ENCODE results near the gene TTYH3. TPM values are rescaled to one million over a fixed set of nuclear protein-coding genes. Genes with fewer than 3 reads are reported as not detected.

The TTYH3 gene
- total RNA-seq, 4 donors from 2014 or later: 3.8 to 47.2 (median 25.2) TPM

DNA sequence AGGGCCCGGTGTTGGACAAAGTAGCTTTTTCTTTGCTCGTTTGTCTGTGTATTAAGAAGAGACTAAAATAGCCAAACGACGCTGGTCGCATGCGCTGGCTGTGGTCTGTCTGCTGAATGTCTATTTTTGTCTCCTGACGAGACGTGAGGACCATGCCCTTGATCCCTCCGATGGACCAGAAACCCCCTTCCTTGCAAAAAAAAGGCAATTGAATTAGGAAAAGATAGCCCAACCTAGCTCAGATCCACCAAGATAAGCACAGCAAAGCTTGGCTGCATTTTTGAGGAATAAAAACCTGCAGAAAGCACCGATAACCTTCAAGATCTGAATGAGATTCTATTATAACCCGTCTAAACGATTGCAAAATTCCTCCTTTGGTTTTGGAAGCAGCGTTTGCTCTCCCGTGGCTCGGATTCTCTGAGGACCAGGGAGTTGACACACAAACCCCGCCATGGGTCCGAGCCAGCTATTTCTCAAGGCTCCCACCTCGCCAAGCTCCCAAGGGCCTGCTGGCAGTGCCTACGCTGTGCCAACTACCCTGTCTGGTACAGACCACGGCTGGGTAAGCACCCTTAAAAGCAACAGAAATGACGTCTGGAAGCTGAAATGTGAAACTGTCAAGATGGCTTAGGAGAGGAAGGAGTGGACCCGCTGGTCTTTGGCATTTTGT is 17.7 kb upstream of the TTYH3 start:
- Histone ChIP-seq H3K9me3 (no peaks in the 10 kb centered on the region), H3K4me3 (no peak overlapping the region), H3K27me3 (no peaks in the 10 kb centered on the region), H3K36me3 (no peaks in the 10 kb centered on the region), H3K4me1 (no peaks in the 10 kb centered on the region), H3K27ac (peak overlapping the region; percentile 31)
- TF ChIP-seq POLR2A (IDR thresholded peaks at IDR 0.05): no peak
- TF ChIP-seq, protein P1, sequence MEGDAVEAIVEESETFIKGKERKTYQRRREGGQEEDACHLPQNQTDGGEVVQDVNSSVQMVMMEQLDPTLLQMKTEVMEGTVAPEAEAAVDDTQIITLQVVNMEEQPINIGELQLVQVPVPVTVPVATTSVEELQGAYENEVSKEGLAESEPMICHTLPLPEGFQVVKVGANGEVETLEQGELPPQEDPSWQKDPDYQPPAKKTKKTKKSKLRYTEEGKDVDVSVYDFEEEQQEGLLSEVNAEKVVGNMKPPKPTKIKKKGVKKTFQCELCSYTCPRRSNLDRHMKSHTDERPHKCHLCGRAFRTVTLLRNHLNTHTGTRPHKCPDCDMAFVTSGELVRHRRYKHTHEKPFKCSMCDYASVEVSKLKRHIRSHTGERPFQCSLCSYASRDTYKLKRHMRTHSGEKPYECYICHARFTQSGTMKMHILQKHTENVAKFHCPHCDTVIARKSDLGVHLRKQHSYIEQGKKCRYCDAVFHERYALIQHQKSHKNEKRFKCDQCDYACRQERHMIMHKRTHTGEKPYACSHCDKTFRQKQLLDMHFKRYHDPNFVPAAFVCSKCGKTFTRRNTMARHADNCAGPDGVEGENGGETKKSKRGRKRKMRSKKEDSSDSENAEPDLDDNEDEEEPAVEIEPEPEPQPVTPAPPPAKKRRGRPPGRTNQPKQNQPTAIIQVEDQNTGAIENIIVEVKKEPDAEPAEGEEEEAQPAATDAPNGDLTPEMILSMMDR (IDR thresholded peaks at IDR 0.05): no peak
- intact Hi-C loops (cut with DNase I; ENCODE audit: low total_unique reads): no loop called here
- peak in 1 of 2 donors; percentile 68 for DNase-seq

DNA sequence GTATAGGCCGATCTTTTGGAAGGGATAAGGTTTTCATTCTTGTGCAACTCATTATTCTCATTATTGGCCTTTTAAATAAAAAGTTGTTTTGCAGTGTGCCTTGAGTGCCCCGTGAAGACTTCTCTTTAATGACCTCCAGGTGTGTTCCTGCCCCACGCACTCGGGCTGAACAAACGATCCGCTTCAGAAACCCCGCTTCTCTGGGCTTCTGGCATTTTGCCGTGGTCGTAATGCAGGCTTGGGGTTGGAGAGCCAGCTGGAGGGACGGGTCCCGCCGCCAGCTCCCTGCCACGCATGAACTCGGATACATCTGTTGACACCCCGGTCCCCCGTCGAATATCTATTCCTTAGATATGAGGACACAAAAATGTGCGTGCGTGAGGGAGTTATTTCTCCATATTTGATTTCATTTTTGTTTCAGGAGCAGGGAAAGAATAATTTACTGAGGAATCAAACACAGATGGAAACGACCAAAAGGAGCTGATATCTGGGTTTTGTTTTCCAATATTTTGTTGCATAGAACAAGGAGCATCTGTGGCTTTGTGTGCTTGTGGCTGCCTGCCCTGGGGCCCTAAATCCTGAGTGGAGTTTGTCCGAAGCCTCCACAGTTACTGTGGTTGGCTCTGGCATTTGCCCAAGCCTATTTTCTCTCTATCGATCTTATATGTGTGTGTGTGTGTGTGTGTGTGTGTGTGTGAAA is 17.0 kb upstream of the TTYH3 start:
- no peak overlapping the region for H3K4me3 ChIP-seq
- no peaks in the 10 kb centered on the region for H3K27me3 ChIP-seq
- no peak for TF ChIP-seq POLR2A (IDR thresholded peaks at IDR 0.05)
- TF ChIP-seq, protein P1 (IDR thresholded peaks at IDR 0.05): no peak
- peaks cover 0 to 2% of the 10 kb centered on the region in 2 donors for H3K4me1 ChIP-seq
- intact Hi-C loops (cut with DNase I; ENCODE audit: low total_unique reads): no loop called here
- DNase-seq: no peak
- no peaks in the 10 kb centered on the region for H3K36me3 ChIP-seq
- H3K27ac ChIP-seq: peak overlapping the region; percentile 26 to 31
- no peaks in the 10 kb centered on the region for H3K9me3 ChIP-seq

DNA sequence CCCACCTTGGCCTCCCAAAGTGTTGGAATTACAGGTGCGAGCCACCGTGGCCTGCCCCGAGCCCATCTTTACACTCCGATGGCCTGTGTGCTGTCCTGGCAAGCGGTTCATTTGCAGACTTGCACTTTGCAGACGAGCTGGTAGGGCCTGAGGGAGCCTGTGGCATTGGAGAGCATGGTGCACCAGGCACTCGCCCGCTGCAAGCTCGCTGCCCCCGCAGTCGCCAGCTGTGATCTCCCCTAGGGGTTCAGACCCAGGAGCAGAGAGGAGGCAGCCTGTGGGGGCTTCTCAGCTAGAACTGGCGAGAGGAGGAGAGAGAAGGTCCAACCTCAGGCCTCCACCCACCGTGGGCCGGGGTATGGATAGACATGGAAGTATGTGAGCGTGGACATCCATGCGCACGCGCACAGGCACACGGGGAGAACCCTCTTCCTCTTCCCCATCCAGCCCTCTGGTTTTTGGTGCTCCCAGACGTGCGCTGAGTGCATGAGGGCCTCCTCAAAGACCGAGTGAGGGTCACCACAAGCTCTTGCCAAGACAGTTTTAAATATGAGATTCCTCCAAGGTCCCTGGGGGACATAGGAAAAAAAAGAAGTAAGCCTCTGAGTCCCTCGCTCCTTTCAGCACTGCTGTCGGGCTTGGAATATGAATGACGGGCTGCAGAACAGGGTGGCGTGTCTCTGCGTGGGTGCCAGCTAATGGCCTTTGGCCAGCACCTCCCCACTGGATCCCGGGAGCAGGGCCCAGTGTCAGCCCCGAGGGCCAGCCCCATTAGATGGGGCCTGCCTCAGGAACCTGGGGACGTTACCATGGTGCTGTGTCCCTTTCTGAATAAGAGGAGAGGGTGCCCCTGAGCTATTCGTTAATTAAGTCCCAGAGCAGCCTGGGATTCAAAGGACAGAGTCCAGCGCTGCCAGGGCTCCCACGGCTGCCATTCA is 15.1 kb upstream of the TTYH3 start:
- H3K36me3 ChIP-seq: no peaks in the 10 kb centered on the region
- no peaks in the 10 kb centered on the region for H3K9me3 ChIP-seq
- intact Hi-C loops (cut with DNase I; ENCODE audit: low total_unique reads): no loop called here

DNA sequence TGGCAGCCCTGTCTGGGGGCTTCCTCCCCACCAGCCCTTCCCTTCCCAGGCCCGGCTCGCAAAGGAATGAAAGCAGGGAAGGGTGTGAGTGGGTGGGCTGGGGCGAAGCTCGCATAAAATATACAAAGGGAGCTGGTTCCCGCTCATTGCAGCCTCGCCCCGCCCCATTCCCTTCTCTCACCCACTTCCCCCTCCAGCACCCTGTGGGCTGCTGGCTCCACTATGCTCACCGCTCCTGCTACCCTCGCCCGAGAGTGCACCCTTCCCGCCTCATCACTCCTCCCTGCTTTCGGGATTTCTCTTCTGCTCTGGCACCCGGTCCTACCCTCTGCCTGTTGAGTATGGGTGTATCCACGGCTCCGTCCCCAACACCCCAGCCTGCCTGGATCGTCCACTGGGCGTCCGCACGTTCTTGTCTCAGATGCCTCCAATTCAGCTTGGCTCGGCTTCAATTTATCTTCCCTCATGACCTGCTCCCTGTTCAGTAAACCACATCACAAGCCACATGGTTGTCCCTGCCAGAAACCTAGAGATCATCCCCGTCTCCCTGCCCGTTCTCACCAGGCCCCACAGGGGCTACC is 14.4 kb upstream of the TTYH3 start:
- H3K4me3 ChIP-seq: no peak overlapping the region
- intact Hi-C loops (cut with DNase I; ENCODE audit: low total_unique reads): no loop called here
- H3K27ac ChIP-seq: no peak overlapping the region
- peaks cover 4 to 11% of the 10 kb centered on the region in 2 donors for H3K4me1 ChIP-seq
- TF ChIP-seq, protein P1 (IDR thresholded peaks at IDR 0.05): no peak
- TF ChIP-seq POLR2A (IDR thresholded peaks at IDR 0.05): no peak
- H3K9me3 ChIP-seq: no peaks in the 10 kb centered on the region
- DNase-seq: no peak
- no peaks in the 10 kb centered on the region for H3K27me3 ChIP-seq
- H3K36me3 ChIP-seq: no peaks in the 10 kb centered on the region

More for the DNA sequence above, 15.1 kb upstream of the TTYH3 start:
- no peak overlapping the region for H3K4me3 ChIP-seq
- H3K27ac ChIP-seq: no peak overlapping the region
- H3K27me3 ChIP-seq: no peaks in the 10 kb centered on the region
- no peak for TF ChIP-seq POLR2A (IDR thresholded peaks at IDR 0.05)
- TF ChIP-seq, protein P1 (IDR thresholded peaks at IDR 0.05): no peak
- peaks cover 2 to 11% of the 10 kb centered on the region in 2 donors for H3K4me1 ChIP-seq
- no peak for DNase-seq

Measured in uterus (tissue), 4 donors.